T-helper 17 cell (primary cell): ENCODE results near the gene NPC1. TPM values are rescaled to one million over a fixed set of nuclear protein-coding genes. Genes with fewer than 3 reads are reported as not detected.
"Not testable (repeated sequence)": the region's sequence is repeated elsewhere in the genome, so short reads cannot be mapped to it uniquely, and the experiment has no call there.

ENCODE experiments used
- ATAC-seq: fragments of 150-1000 bp; cut with Tn5 transposase; 2 replicates; pipeline ENCODE4 v1.10.0; 2021; ENCODE audit warnings: mild to moderate bottlenecking, moderate library complexity
- DNase-seq, 3 donors: peaks; one replicate each; pipeline versions ENCODE4 v3.0.0 to v3.0.0-alpha.2; 2020 to 2021
- H3K9me3 ChIP-seq: one replicate; pipeline ENCODE4 v1.7.0; 2013; ENCODE audit warnings: low read length, mild to moderate bottlenecking; ENCODE audit not compliant: control insufficient read depth, poor library complexity, severe bottlenecking
- H3K27ac Mint-ChIP-seq: one replicate; pipeline ENCODE4 v1.8.0; 2022; ENCODE audit warnings: mild to moderate bottlenecking, moderate library complexity, mixed read lengths
- H3K27me3 Mint-ChIP-seq: one replicate; pipeline ENCODE4 v1.8.0; 2022; ENCODE audit warnings: mixed read lengths
- H3K36me3 Mint-ChIP-seq: one replicate; pipeline ENCODE4 v1.8.0; 2022; ENCODE audit warnings: low read depth, mixed read lengths
- H3K4me1 Mint-ChIP-seq: one replicate; pipeline ENCODE4 v1.8.0; 2022; ENCODE audit warnings: mild to moderate bottlenecking, mixed read lengths
- H3K4me3 Mint-ChIP-seq: one replicate; pipeline ENCODE4 v1.8.0; 2022; ENCODE audit warnings: mild to moderate bottlenecking, moderate library complexity, mixed read lengths
- total RNA-seq, 4 donors: library from RNA in 2 of 4; stranded (reverse) in 2 of 4; gene quantifications; one replicate each; pipeline ENCODE4 v1.2.3 and lab custom pipeline; 2022 to 2026

The NPC1 gene
- total RNA-seq, 2 donors from 2014 or later: 43.5 to 45.8 TPM

DNA sequence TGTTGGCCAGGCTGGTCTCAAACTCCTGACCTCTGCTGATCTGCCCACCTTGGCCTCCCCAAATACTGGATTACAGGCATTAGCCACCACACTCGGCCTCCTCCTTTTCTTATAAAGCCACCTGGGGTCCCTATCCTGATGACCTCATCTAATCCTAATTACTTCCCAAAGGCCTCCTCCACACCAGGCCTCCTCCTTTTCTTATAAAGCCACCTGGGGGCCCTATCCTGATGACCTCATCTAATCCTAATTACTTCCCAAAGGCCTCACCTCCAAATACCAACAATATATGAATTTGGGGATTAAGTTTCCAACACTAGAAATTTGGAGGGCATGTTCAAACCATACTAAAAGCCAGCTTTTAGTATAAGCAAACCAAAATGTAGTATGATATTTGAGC is 92.7 kb downstream of the NPC1 start:
- H3K9me3 ChIP-seq: no peaks in the 10 kb centered on the region
- ATAC-seq (no peak), DNase-seq (no peak)
- H3K36me3 Mint-ChIP-seq: no peaks in the 10 kb centered on the region
- peaks cover under 1% of the 10 kb centered on the region for H3K4me1 Mint-ChIP-seq
- H3K27me3 Mint-ChIP-seq: no peaks in the 10 kb centered on the region
- no peak overlapping the region for H3K4me3 Mint-ChIP-seq
- H3K27ac Mint-ChIP-seq: no peak overlapping the region

- not testable (repeated sequence) for ATAC-seq, H3K27me3 Mint-ChIP-seq, H3K27ac Mint-ChIP-seq, DNase-seq, H3K36me3 Mint-ChIP-seq, H3K4me3 Mint-ChIP-seq, H3K9me3 ChIP-seq
- peaks cover 16% of the 10 kb centered on the region for H3K4me1 Mint-ChIP-seq
Measured at GRCh38 chr18:23489586-23489985, 96.7 kb downstream of the NPC1 start.

DNA sequence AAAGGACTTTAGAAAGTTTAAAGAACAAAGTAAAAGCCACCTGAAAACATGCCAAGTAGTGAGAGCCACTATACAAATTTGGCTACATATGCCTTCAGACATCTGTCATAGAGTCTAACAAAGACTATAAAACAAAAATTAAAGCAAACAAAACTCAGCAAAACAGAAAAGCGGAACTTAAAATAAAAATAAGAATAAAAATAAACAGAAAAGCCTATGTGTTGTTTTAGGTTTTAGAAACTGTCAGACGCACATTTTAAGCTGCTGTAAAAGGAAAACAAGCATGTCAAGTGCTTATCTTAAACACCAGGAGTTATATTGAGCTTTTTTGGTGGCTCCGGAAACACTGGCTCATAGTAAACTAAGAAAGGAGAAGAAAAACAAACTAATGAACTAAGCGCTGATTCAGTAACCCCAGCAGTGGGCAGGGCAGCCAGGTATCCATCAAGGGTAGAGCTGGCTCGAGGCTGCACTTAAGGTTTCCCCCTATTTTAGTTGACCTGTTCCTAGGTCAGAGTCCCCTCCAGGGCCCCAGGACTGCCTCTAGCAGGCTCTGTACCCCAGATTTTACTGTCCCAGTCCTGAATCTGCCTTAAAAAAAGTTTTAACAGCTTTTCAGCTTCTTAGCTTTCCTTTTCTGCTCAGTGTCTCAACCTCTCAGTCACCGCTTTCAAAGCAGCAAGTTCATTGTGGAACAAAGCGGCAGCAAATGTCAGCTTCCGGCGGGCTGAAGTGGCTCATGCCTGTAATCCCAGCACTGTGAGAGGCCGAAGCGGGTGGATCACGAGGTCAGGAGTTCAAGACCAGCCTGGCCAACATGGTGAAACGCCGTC is 98.4 kb downstream of the NPC1 start:
- no peaks in the 10 kb centered on the region for H3K36me3 Mint-ChIP-seq
- H3K27me3 Mint-ChIP-seq: no peaks in the 10 kb centered on the region
- H3K4me1 Mint-ChIP-seq: peaks cover 16% of the 10 kb centered on the region
- H3K9me3 ChIP-seq: no peaks in the 10 kb centered on the region
- peak overlapping the region; percentile 82 for H3K27ac Mint-ChIP-seq
- DNase-seq: no peak
- peak; percentile 66 for ATAC-seq
- peak overlapping the region; percentile 77 for H3K4me3 Mint-ChIP-seq

DNA sequence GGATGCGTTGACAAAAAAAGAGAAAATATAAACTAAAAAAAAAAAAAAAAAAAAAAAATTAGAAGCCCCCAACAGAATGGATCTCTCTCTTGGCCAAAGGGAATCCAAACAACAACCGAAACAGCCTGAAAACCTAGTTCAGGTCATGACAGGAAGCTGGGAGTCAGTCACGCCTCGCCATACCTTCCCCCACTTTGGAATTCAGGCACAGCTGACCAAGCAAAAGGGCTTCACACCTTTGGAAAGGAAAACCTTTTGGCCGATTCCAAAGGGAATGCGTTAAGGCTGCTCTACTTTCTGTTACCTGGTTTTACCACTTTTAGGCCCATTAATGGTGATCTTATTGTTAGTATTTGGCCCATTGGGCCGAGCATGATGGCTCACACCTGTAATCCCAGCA is 100.9 kb downstream of the NPC1 start:
- Mint-ChIP-seq H3K36me3 (no peaks in the 10 kb centered on the region), H3K27me3 (no peaks in the 10 kb centered on the region), H3K27ac (no peak overlapping the region), H3K4me1 (peaks cover 16% of the 10 kb centered on the region), H3K4me3 (no peak overlapping the region)
- H3K9me3 ChIP-seq: no peaks in the 10 kb centered on the region
- no peak for DNase-seq
- no peak for ATAC-seq

- no peaks in the 10 kb centered on the region for H3K9me3 ChIP-seq
- H3K27me3 Mint-ChIP-seq: no peaks in the 10 kb centered on the region
- peaks cover 16% of the 10 kb centered on the region for H3K4me1 Mint-ChIP-seq
- DNase-seq (no peak), ATAC-seq (no peak)
- no peak overlapping the region for H3K4me3 Mint-ChIP-seq
- no peaks in the 10 kb centered on the region for H3K36me3 Mint-ChIP-seq
- peak overlapping the region; percentile 62 for H3K27ac Mint-ChIP-seq
Measured at GRCh38 chr18:23484561-23485182, 101.6 kb downstream of the NPC1 start.

Other genes with a start within 250 kb of the NPC1 start
- gene RIOK3, start 133.2 kb downstream of the NPC1 start, total RNA-seq: 100 to 1,000 TPM; 103 to 142 TPM
- 10 to 100 TPM; 64.0 to 72.2 TPM for gene RMC1, start 83.0 kb downstream of the NPC1 start, total RNA-seq
- under 1 TPM; 0.25 to 0.26 TPM for gene ANKRD29, start 76.4 kb upstream of the NPC1 start, total RNA-seq
- under 1 TPM in 1 of 2 donors, not detected in 1; 0.07 TPM for gene LAMA3, start 102.9 kb upstream of the NPC1 start, total RNA-seq